HCT116 (cell line): ENCODE measurements around the gene NAA20. TPM values are rescaled to one million over a fixed set of nuclear protein-coding genes. Genes with fewer than 3 reads are reported as not detected.

ENCODE experiments used
- ATAC-seq: fragments of 200-7000 bp; cut with Tn5 transposase; 2 replicates; pipeline ENCODE4 v1.9.1; 2020; ENCODE audit warnings: mild to moderate bottlenecking, moderate library complexity
- BruUV-seq: library from RNA; stranded (reverse); fragments of 400-500 nt; replicated peaks from 2 replicates; lab custom pipeline; 2021; lab: Mats Ljungman, UMichigan
- CTCF ChIA-PET: fragments of 300-600 bp; sonication (Branson Sonifier 250); formaldehyde crosslinking; loops from one replicate; lab custom pipeline; 2021; ENCODE audit warnings: antibody characterized with exemption; lab: Charles Lee
- POLR2A ChIA-PET: fragments of 300-600, 350-600 bp; sonication (Branson Sonifier 250); formaldehyde crosslinking; loops from one replicate; lab custom pipeline; 2021; ENCODE audit warnings: antibody characterized with exemption; lab: Charles Lee
- RAD21 ChIA-PET, 2 experiments: fragments of 300-600 bp; sonication (Branson Sonifier 250); formaldehyde crosslinking; loops; one replicate each; lab custom pipeline; 2023; ENCODE audit warnings: low total read pairs in 2 of 2; ENCODE audit not compliant: uncharacterized antibody in 2 of 2, unreplicated experiment in 2 of 2, low non-redundant PET in 1 of 2; lab: Charles Lee
- DNase-seq: peaks from one replicate; pipeline ENCODE4 v3.0.0-alpha.2; 2010; ENCODE audit warnings: low read depth, low spot score
- H2AFZ ChIP-seq: fragments of 200-600 bp; shearing (Covaris generic), sonication (generic); 2 replicates; pipeline ENCODE4 v1.6.1; 2017; ENCODE audit warnings: low read depth, mixed run types, mixed read lengths, antibody characterized with exemption, low read length; ENCODE audit not compliant: poor library complexity, severe bottlenecking
- H3K27ac ChIP-seq: 2 replicates; pipeline ENCODE4 v1.5.1; 2012; ENCODE audit warnings: low read depth, low read length
- H3K27me3 ChIP-seq: fragments of 200-600 bp; sonication (generic); 2 replicates; pipeline ENCODE4 v1.6.1; 2016; ENCODE audit warnings: mixed run types, low read length, mixed read lengths; ENCODE audit not compliant: insufficient read depth
- H3K36me3 ChIP-seq, 2 experiments: fragments of 200-500 bp in 1 of 2; fragments of 200-600 bp in 1 of 2; sonication (Bioruptor generic) in 1 of 2; sonication (generic) in 1 of 2; 2 replicates each; pipeline versions ENCODE4 v1.5.1 to v1.6.1; 2014 to 2016; ENCODE audit warnings: low read length in 2 of 2, inconsistent platforms in 1 of 2, mixed read lengths in 1 of 2, mixed run types in 1 of 2; ENCODE audit not compliant: insufficient read depth in 2 of 2, control insufficient read depth in 1 of 2
- H3K4me1 ChIP-seq, 2 experiments: fragments of 200-600 bp in 1 of 2; sonication (generic) in 1 of 2; 2 replicates each; pipeline versions ENCODE4 v1.5.1 to v1.6.1; 2012 to 2017; ENCODE audit warnings: low read length in 2 of 2, inconsistent platforms in 1 of 2, mild to moderate bottlenecking in 1 of 2, mixed read lengths in 1 of 2, mixed run types in 1 of 2, moderate library complexity in 1 of 2; ENCODE audit not compliant: insufficient read depth in 2 of 2, control insufficient read depth in 1 of 2
- H3K4me2 ChIP-seq: fragments of 200-600 bp; sonication (generic); 2 replicates; pipeline ENCODE4 v1.6.1; 2017; ENCODE audit warnings: mixed run types, low read length, mixed read lengths
- H3K4me3 ChIP-seq, 2 experiments: fragments of 200-600 bp in 1 of 2; sonication (generic) in 1 of 2; replicated peaks in 1 of 2; 2 replicates each; pipeline ENCODE4 v1.5.1; 2011 to 2016; ENCODE audit warnings: low read length in 2 of 2, control low read depth in 1 of 2, low read depth in 1 of 2, mild to moderate bottlenecking in 1 of 2, mixed read lengths in 1 of 2, mixed run types in 1 of 2
- H3K79me2 ChIP-seq: fragments of 200-600 bp; sonication (generic); 2 replicates; pipeline ENCODE4 v1.6.1; 2017; ENCODE audit warnings: mild to moderate bottlenecking, mixed run types, low read length, moderate library complexity, mixed read lengths; ENCODE audit not compliant: insufficient read depth
- H3K9ac ChIP-seq: fragments of 200-600 bp; sonication (generic); 2 replicates; pipeline ENCODE4 v1.6.1; 2016; ENCODE audit warnings: low read length, mixed read lengths
- H3K9me2 ChIP-seq: fragments of 200-600 bp; sonication (generic), shearing (Covaris generic); 2 replicates; pipeline ENCODE4 v1.6.1; 2017; ENCODE audit warnings: mixed run types, mild to moderate bottlenecking, moderate library complexity; ENCODE audit not compliant: insufficient read depth
- H3K9me3 ChIP-seq, 2 experiments: fragments of 200-500 bp in 1 of 2; fragments of 200-600 bp in 1 of 2; sonication (Bioruptor generic) in 1 of 2; sonication (generic) in 1 of 2; 2 replicates each; pipeline ENCODE4 v1.6.1; 2014 to 2017; ENCODE audit warnings: low read length in 2 of 2, mixed read lengths in 2 of 2, inconsistent platforms in 1 of 2, low read depth in 1 of 2, mild to moderate bottlenecking in 1 of 2, mixed run types in 1 of 2, moderate library complexity in 1 of 2; ENCODE audit not compliant: control insufficient read depth in 1 of 2, insufficient read depth in 1 of 2
- H4K20me1 ChIP-seq: fragments of 200-600 bp; sonication (generic), shearing (Covaris generic); 2 replicates; pipeline ENCODE4 v1.6.1; 2017; ENCODE audit warnings: mixed run types, mild to moderate bottlenecking, moderate library complexity; ENCODE audit not compliant: insufficient read depth
- ATF3 ChIP-seq: IDR thresholded peaks from 2 replicates; pipeline ENCODE4 v1.6.1; 2012
- CBX3 ChIP-seq: IDR thresholded peaks from 2 replicates; pipeline ENCODE4 v1.6.1; 2012; ENCODE audit warnings: low read depth
- CEBPB ChIP-seq: IDR thresholded peaks from 2 replicates; pipeline ENCODE4 v1.6.1; 2012; ENCODE audit warnings: low read depth
- ELF1 ChIP-seq: IDR thresholded peaks from 2 replicates; pipeline ENCODE4 v1.6.1; 2012; ENCODE audit warnings: low read depth, borderline replicate concordance
- EZH2 ChIP-seq: fragments of 200-600 bp; sonication (generic); IDR thresholded peaks from 2 replicates; pipeline ENCODE4 v1.6.1; 2017; ENCODE audit warnings: antibody characterized with exemption, mixed run types
- EZH2phosphoT487 ChIP-seq: fragments of 200-600 bp; IDR thresholded peaks from 2 replicates; pipeline ENCODE4 v1.6.1; 2018; ENCODE audit warnings: antibody characterized with exemption, borderline replicate concordance
- JUND ChIP-seq: IDR thresholded peaks from 2 replicates; pipeline ENCODE4 v1.6.1; 2012
- MAX ChIP-seq: IDR thresholded peaks from 2 replicates; pipeline ENCODE4 v1.6.1; 2012
- POLR2A ChIP-seq: IDR thresholded peaks from 2 replicates; pipeline ENCODE4 v1.7.0; 2011; ENCODE audit warnings: borderline replicate concordance; ENCODE audit not compliant: insufficient read depth, insufficient read length; ENCODE audit errors: extremely low read depth
- POLR2AphosphoS5 ChIP-seq: IDR thresholded peaks from 2 replicates; pipeline ENCODE4 v1.6.1; 2011; ENCODE audit warnings: mild to moderate bottlenecking, low read depth, low read length, moderate library complexity
- REST ChIP-seq: IDR thresholded peaks from 2 replicates; pipeline ENCODE4 v1.6.1; 2012; ENCODE audit warnings: low read depth
- SP1 ChIP-seq: IDR thresholded peaks from 2 replicates; pipeline ENCODE4 v1.6.1; 2012; ENCODE audit warnings: low read depth
- SRF ChIP-seq: IDR thresholded peaks from 2 replicates; pipeline ENCODE4 v1.6.1; 2012; ENCODE audit warnings: low read depth
- TCF7L2 ChIP-seq: IDR thresholded peaks from 2 replicates; pipeline ENCODE4 v1.7.0; 2011; ENCODE audit warnings: borderline replicate concordance, inconsistent platforms; ENCODE audit not compliant: insufficient read depth, insufficient read length; ENCODE audit errors: extremely low read depth
- YY1 ChIP-seq: IDR thresholded peaks from 2 replicates; pipeline ENCODE4 v1.6.1; 2011; ENCODE audit warnings: low read length, low read depth, moderate library complexity, mild to moderate bottlenecking; ENCODE audit not compliant: insufficient replicate concordance; ENCODE audit errors: extremely low read depth
- ZBTB33 ChIP-seq: IDR thresholded peaks from 2 replicates; pipeline ENCODE4 v1.6.1; 2011; ENCODE audit warnings: mild to moderate bottlenecking, low read length, moderate library complexity; ENCODE audit not compliant: insufficient replicate concordance; ENCODE audit errors: extremely low read depth
- ZFX ChIP-seq: fragments of 450-650 bp; IDR thresholded peaks from 2 replicates; pipeline ENCODE4 v1.6.1; 2017
- ZNF274 ChIP-seq: fragments of 200-500 bp; sonication (Bioruptor generic); IDR thresholded peaks from 2 replicates; pipeline ENCODE4 v1.6.1; 2014; ENCODE audit warnings: mild to moderate bottlenecking, low read depth, low read length, inconsistent platforms
- intact Hi-C: fragments of 100-400 bp; cut with micrococcal nuclease; formaldehyde crosslinking; loops from 2 replicates; pipeline ENCODE4 v1.10.0; 2022
- total RNA-seq: library from RNA; stranded (reverse); gene quantifications from one replicate; pipeline ENCODE4 v1.2.1, GENCODE V29; 2021; ENCODE audit not compliant: unreplicated experiment

NAA20 gene
- total RNA-seq, 1 experiment from 2014 or later = 71.5 TPM

GRCh38 chr20:19969106-19969505 lies 48.1 kb upstream of the NAA20 start:
- RAD21 ChIA-PET = no interaction called here
- Histone ChIP-seq H3K9me3 (no peaks in the 10 kb centered on the region), H4K20me1 (no peaks in the 10 kb centered on the region), H3K79me2 (no peaks in the 10 kb centered on the region), H3K4me1 (peaks cover 7 to 20% of the 10 kb centered on the region in 2 experiments), H3K9me2 (no peaks in the 10 kb centered on the region), H3K9ac (no peak overlapping the region), H3K27me3 (no peaks in the 10 kb centered on the region), H2AFZ (no peak overlapping the region), H3K4me2 (no peak overlapping the region), H3K4me3 (no peak overlapping the region), H3K27ac (no peak overlapping the region), H3K36me3 (no peaks in the 10 kb centered on the region)
- no TSS peak for BruUV-seq
- DNase-seq (no peak), ATAC-seq (no peak)
- POLR2A ChIA-PET = no interaction called here
- CTCF ChIA-PET = no interaction called here
- no peak for TF ChIP-seq ZBTB33
- TF ChIP-seq CBX3 = no peak
- TF ChIP-seq TCF7L2 = no peak
- no peak for TF ChIP-seq REST
- no peak for TF ChIP-seq EZH2
- TF ChIP-seq EZH2phosphoT487 = no peak
- TF ChIP-seq ELF1 = no peak
- no peak for TF ChIP-seq ZNF274
- no peak for TF ChIP-seq MAX
- TF ChIP-seq SRF = no peak
- no peak for TF ChIP-seq CEBPB
- no peak for TF ChIP-seq SP1
- TF ChIP-seq POLR2AphosphoS5 = no peak
- no peak for TF ChIP-seq POLR2A
- no peak for TF ChIP-seq ATF3
- no peak for TF ChIP-seq ZFX
- TF ChIP-seq JUND = no peak
- no peak for TF ChIP-seq YY1
- intact Hi-C loops = no loop called here
